CD4-positive, alpha-beta T cell (primary cell): ENCODE data around the gene NINJ1. TPM values are rescaled to one million over a fixed set of nuclear protein-coding genes. Genes with fewer than 3 reads are reported as not detected.

Source experiments
- ATAC-seq: fragments of 200-7000 bp; cut with Tn5 transposase; one replicate; pipeline ENCODE4 v1.10.0; 2022; ENCODE audit warnings: mild to moderate bottlenecking; ENCODE audit not compliant: poor library complexity
- CTCF ChIA-PET: fragments of 350-600 bp; sonication (Branson Sonifier 250); formaldehyde crosslinking; loops from one replicate; lab custom pipeline; 2021; ENCODE audit warnings: antibody characterized with exemption, inconsistent platforms; lab: Charles Lee
- POLR2A ChIA-PET: fragments of 350-600 bp; sonication (Branson Sonifier 250); formaldehyde crosslinking; loops from one replicate; lab custom pipeline; 2021; ENCODE audit warnings: antibody characterized with exemption, inconsistent platforms; lab: Charles Lee
- DNase-seq, 14 experiments: peaks; one replicate each; pipeline ENCODE4 v3.0.0-alpha.2; 2013 to 2020; ENCODE audit warnings: mixed read lengths in 2 of 14
- H3K27ac ChIP-seq, 2 donors: one replicate each; pipeline versions ENCODE4 v1.5.1 to v1.7.0; 2013; ENCODE audit warnings: low read length in 2 of 2, low read depth in 1 of 2, mild to moderate bottlenecking in 1 of 2
- H3K27me3 ChIP-seq, 2 experiments: 1 replicate in 1 of 2; 2 replicates in 1 of 2; pipeline versions ENCODE4 v1.6.1 to v1.7.0; 2013; ENCODE audit warnings: low read length in 2 of 2, control low read depth in 1 of 2, mild to moderate bottlenecking in 1 of 2, moderate library complexity in 1 of 2; ENCODE audit not compliant: insufficient read depth in 2 of 2, control insufficient read depth in 1 of 2
- H3K36me3 ChIP-seq: one replicate; pipeline ENCODE4 v1.6.1; 2013; ENCODE audit warnings: low read length, control low read depth; ENCODE audit not compliant: insufficient read depth
- H3K4me1 ChIP-seq: one replicate; pipeline ENCODE4 v1.6.1; 2013; ENCODE audit warnings: low read length, control low read depth; ENCODE audit not compliant: insufficient read depth
- H3K4me3 ChIP-seq: one replicate; pipeline ENCODE4 v1.5.1; 2013; ENCODE audit warnings: mild to moderate bottlenecking, low read length, moderate library complexity
- H3K9me3 ChIP-seq, 2 experiments: 1 replicate in 1 of 2; 2 replicates in 1 of 2; pipeline versions ENCODE4 v1.6.1 to v1.7.0; 2013; ENCODE audit warnings: low read length in 2 of 2, mild to moderate bottlenecking in 2 of 2, control low read depth in 1 of 2, moderate library complexity in 1 of 2; ENCODE audit not compliant: control insufficient read depth in 1 of 2, insufficient read depth in 1 of 2
- H3K27ac Mint-ChIP-seq: one replicate; pipeline ENCODE4 v1.8.0; 2020; ENCODE audit warnings: mixed read lengths
- H3K27me3 Mint-ChIP-seq: one replicate; pipeline ENCODE4 v1.8.0; 2021; ENCODE audit warnings: mixed read lengths
- H3K36me3 Mint-ChIP-seq: one replicate; pipeline ENCODE4 v1.8.0; 2021; ENCODE audit warnings: low read depth, mixed read lengths
- H3K4me1 Mint-ChIP-seq: one replicate; pipeline ENCODE4 v1.8.0; 2021; ENCODE audit warnings: low read depth, mixed read lengths
- H3K4me3 Mint-ChIP-seq: one replicate; pipeline ENCODE4 v1.8.0; 2020; ENCODE audit warnings: mild to moderate bottlenecking, mixed read lengths
- H3K9me3 Mint-ChIP-seq: one replicate; pipeline ENCODE4 v1.8.0; 2020; ENCODE audit warnings: mixed read lengths
- intact Hi-C, 2 experiments: fragments of 100-400 bp; cut with DNase I in 1 of 2; cut with micrococcal nuclease in 1 of 2; formaldehyde crosslinking; loops; one replicate each; pipeline versions ENCODE4 v1.15.1 to v1.9.0; 2023 to 2025; cut with DNase I, micrococcal nuclease
- total RNA-seq, 174 experiments: library from RNA in 2 of 174; stranded (reverse) in 2 of 174; gene quantifications; one replicate each; pipeline ENCODE4 v1.2.3 and lab custom pipeline; 2021 to 2026
- TF ChIP-seq, protein P1 (sequence below): fragments of 200-600 bp; IDR thresholded peaks from one replicate; pipeline ENCODE4 v1.8.0; 2022; ENCODE audit warnings: antibody characterized with exemption, mild to moderate bottlenecking

The NINJ1 gene
- total RNA-seq, 2 experiments from 2014 or later = 87.8 to 87.9 TPM

DNA sequence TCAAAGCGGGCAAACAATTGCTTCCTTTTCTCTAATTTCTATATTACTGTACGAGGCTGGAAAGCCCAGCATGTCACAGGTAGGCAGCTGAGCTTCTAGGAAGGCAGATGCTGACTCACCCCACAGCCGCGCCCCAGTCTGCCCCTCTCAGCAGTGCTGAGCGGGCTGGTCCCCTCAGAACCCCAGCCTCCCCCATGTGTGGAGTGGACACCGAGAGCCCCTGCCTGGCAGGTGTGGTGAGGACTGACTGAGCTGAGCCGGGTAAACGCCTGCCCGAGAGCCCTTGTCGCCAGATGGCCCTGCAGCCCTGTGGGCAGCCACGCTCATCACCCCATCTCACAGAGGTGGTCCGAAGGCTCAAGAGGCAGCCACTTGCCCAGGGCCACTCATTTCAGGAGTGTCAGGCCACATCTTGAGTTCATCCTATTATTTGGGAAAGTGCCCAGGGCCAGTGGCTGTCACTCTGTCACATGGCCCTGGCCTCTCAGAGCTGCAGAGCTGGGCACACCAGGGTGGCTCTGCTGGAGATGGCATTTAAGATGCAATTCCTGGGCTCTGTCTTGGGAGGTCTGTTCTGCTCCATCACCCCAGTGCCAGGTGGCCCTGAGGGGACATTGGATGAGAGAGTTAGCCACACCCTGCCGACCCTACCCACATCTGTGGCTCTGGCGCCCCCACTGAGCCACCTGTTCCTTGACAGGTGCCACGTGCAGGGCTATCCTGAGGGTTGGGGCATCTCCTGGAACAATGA lies 25.6 kb downstream of the NINJ1 start:
- peak overlapping the region; percentile 52 for H3K27ac Mint-ChIP-seq
- H3K36me3 Mint-ChIP-seq = peaks cover 65% of the 10 kb centered on the region
- no peaks in the 10 kb centered on the region for H3K27me3 Mint-ChIP-seq
- ChIA-PET POLR2A (interaction anchor here (0.7 to 3.6 kb wide), 8 partner anchors 12 to 458 kb away, joined by 3 to 26 read pairs (median 4); partner anchors contain the start of genes CARD19 and NINJ1), CTCF (interaction anchor here (0.6 to 1.9 kb wide), 21 partner anchors 11 to 194 kb away, joined by 3 to 22 read pairs (median 4); partner anchors contain the start of genes CARD19 and NINJ1)
- H3K4me3 Mint-ChIP-seq = no peak overlapping the region
- H3K4me3 ChIP-seq = no peak overlapping the region
- no peak for ATAC-seq
- peaks cover 0 to 9% of the 10 kb centered on the region in 2 experiments for H3K9me3 ChIP-seq
- peaks cover 11% of the 10 kb centered on the region for H3K9me3 Mint-ChIP-seq
- no peak overlapping the region for H3K27ac ChIP-seq
- peak in 2 of 14 experiments; percentile 39 to 48 for DNase-seq
- no peaks in the 10 kb centered on the region for H3K27me3 ChIP-seq
- intact Hi-C loops = loop anchor here (1.0 to 2.0 kb wide), 4 partner anchors 39 to 458 kb away; no protein-coding TSS in a partner anchor
- H3K4me1 Mint-ChIP-seq = peaks cover 58% of the 10 kb centered on the region
- TF ChIP-seq, protein P1, sequence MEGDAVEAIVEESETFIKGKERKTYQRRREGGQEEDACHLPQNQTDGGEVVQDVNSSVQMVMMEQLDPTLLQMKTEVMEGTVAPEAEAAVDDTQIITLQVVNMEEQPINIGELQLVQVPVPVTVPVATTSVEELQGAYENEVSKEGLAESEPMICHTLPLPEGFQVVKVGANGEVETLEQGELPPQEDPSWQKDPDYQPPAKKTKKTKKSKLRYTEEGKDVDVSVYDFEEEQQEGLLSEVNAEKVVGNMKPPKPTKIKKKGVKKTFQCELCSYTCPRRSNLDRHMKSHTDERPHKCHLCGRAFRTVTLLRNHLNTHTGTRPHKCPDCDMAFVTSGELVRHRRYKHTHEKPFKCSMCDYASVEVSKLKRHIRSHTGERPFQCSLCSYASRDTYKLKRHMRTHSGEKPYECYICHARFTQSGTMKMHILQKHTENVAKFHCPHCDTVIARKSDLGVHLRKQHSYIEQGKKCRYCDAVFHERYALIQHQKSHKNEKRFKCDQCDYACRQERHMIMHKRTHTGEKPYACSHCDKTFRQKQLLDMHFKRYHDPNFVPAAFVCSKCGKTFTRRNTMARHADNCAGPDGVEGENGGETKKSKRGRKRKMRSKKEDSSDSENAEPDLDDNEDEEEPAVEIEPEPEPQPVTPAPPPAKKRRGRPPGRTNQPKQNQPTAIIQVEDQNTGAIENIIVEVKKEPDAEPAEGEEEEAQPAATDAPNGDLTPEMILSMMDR = no peak
- peaks cover 59% of the 10 kb centered on the region for H3K36me3 ChIP-seq
- peaks cover 65% of the 10 kb centered on the region for H3K4me1 ChIP-seq

DNA sequence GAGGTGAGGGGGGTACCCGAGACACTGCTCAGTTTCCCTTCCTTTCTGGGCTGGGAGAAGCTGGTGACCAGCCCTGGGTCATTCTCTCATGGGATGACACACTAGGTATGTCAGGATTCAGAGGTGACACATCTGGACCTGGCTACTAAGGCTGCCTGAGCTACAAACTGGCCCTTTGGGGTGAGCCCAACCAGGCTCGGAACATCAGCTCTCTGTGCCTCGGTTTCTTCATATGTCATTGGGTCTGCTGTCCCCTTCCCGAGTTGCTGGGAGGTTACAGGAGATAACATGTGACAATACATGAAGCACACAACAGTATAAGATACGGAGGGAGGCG lies 26.3 kb downstream of the NINJ1 start:
- H3K36me3 ChIP-seq = peaks cover 53% of the 10 kb centered on the region
- Mint-ChIP-seq H3K36me3 (peaks cover 72% of the 10 kb centered on the region), H3K9me3 (peaks cover 11% of the 10 kb centered on the region), H3K27me3 (no peaks in the 10 kb centered on the region), H3K4me1 (peaks cover 65% of the 10 kb centered on the region), H3K4me3 (no peak overlapping the region), H3K27ac (no peak overlapping the region)
- no peaks in the 10 kb centered on the region for H3K27me3 ChIP-seq
- H3K9me3 ChIP-seq = peaks cover 0 to 11% of the 10 kb centered on the region in 2 experiments
- ChIA-PET CTCF (interaction anchor here (0.5 to 1.8 kb wide), 4 partner anchors 12 to 195 kb away, joined by 3 to 5 read pairs (median 4); partner anchors contain the start of genes CARD19 and NINJ1), POLR2A (interaction anchor here (0.6 to 3.6 kb wide), 6 partner anchors 11 to 459 kb away, joined by 3 to 26 read pairs (median 4); partner anchors contain the start of gene CARD19)
- intact Hi-C loops = loop anchor here in 1 of 2 experiments (2.0 kb wide), 2 partner anchors 151 to 459 kb away; no protein-coding TSS in a partner anchor
- no peak for ATAC-seq
- no peak overlapping the region for H3K4me3 ChIP-seq
- H3K27ac ChIP-seq = no peak overlapping the region
- DNase-seq = peak in 1 of 14 experiments; percentile 2
- peaks cover 64% of the 10 kb centered on the region for H3K4me1 ChIP-seq
- TF ChIP-seq, protein P1 = no peak

DNA sequence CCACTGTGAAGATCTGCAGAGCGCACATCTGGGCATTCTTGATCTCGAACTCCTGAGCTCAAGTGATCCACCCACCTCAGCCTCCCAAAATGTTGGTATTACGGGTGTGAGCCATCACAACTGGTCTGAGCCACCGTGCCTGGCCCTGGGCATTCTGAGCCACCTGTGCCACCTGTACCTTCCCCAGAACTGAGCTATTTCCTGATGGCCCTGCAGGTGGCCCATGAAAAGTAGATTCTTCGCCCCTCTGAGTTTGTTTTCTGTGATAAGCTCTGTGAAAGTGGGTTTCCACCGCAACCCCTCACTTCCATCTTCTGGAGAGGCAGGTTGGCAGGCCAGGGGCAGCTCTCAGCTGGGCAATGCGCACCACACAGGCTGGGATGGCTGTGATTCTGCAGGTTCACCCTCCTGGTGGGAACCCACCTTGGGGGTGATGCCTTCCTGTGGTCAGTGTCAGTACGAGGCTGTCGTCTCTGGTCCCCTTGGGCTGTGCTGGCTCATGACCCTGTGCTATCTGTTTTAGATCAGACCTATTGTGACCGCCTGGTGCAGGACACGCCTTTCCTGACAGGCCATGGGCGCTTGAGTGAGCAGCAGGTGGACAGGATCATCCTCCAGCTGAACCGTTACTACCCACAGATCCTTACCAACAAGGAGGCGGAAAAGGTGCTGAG lies 26.8 kb downstream of the NINJ1 start:
- CTCF ChIA-PET = interaction anchor here (0.5 to 1.7 kb wide), 3 partner anchors 11 to 26 kb away, joined by 3 to 4 read pairs (median 3); partner anchors contain the start of genes CARD19 and NINJ1
- Mint-ChIP-seq H3K27me3 (no peaks in the 10 kb centered on the region), H3K4me1 (peaks cover 70% of the 10 kb centered on the region), H3K4me3 (no peak overlapping the region), H3K27ac (no peak overlapping the region), H3K9me3 (peaks cover 11% of the 10 kb centered on the region), H3K36me3 (peaks cover 75% of the 10 kb centered on the region)
- no peak overlapping the region for H3K4me3 ChIP-seq
- intact Hi-C loops = no loop called here
- H3K4me1 ChIP-seq = peaks cover 59% of the 10 kb centered on the region
- POLR2A ChIA-PET = interaction anchor here (0.6 to 3.6 kb wide), 9 partner anchors 11 to 459 kb away, joined by 3 to 26 read pairs (median 4); partner anchors contain the start of gene CARD19
- no peak for DNase-seq
- H3K27ac ChIP-seq = no peak overlapping the region
- peaks cover 48% of the 10 kb centered on the region for H3K36me3 ChIP-seq
- no peak for ATAC-seq
- TF ChIP-seq, protein P1 = no peak
- H3K9me3 ChIP-seq = peaks cover 0 to 11% of the 10 kb centered on the region in 2 experiments
- H3K27me3 ChIP-seq = no peaks in the 10 kb centered on the region
